GM21576 (cell line): ENCODE data around the gene ELL3.
"Not testable (repeated sequence)": the region's sequence is repeated elsewhere in the genome, so short reads cannot be mapped to it uniquely, and the experiment has no call there.

Experiments
- ATAC-seq: cut with Tn5 transposase; IDR thresholded peaks from one replicate; pipeline ENCODE4 v1.9.1; 2021; ENCODE audit warnings: mild to moderate bottlenecking, moderate library complexity; ENCODE audit not compliant: unreplicated experiment

ELL3 gene

GRCh38 chr15:43776718-43777266 is at the start of gene ELL3:
ELL3 (minus strand) TSS chr15:43776966; CDS start chr15:43776901, 65 bp downstream.
- peak; percentile 32 for ATAC-seq

- ATAC-seq = no peak
Observed at GRCh38 chr15:43826029-43826507, 49.3 kb upstream of the ELL3 start.

DNA sequence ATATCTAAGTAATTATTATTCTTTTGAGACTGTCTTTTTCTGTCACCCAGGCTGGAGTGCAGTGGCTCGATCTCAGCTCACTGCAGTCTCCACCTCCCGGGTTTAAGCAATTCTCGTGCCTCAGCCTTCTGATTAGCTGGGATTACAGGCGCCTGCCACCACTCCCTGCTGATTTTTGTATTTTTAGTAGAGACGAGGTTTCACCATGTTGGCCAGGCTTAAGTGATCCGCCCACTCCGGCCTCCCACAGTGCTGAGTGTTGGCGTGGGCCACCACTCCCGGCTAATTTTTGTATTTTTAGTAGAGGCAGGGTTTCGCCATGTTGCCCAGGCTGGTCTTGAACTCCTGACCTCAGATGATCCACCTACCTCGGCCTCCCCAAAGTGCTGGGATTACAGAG is 48.5 kb upstream of the ELL3 start:
- not testable (repeated sequence) for ATAC-seq

DNA sequence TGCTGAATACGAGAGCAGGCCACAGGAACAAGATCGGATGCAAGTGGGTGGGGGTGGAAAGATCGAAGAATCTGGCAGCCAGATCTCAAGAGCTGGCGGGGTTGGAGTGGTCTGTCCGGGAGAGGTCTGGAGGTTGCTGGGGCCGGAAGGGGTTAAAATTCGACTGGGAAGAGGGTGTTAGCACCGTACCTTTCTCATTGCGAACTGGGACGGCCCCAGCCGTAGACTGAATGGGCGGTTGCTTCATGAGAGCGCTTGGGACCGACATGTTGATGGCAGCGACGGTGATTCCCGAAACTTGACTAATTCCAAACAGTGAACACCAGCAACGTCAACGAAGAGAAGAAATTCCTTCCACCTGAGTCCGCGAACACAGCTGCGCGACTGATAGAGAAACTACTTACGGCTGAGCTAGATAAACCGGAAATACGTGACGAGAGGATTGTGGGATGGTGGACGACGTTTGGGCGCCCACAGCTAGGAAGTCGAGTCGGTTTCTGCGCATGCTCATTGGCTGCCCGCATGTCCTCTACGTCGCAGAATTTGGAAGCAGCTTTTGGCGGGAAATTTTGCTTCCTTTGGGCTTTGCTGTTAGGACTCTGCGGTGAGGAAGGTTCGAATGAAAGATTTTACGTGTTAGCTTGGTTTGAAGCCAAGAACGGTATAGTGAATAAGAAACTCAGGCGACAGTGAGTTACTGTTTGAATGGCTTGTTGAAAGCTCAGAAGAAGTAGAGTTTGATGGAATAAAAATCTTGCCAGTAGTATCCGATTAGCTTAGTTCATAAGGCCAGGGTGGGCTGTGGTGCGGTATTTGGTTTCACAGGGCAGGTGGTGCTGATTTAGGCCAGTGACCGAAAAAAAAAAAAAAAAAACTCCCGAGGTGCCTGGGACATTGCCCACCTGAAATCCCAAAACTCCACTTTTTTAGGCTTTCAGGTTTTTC is 47.8 kb upstream of the ELL3 start, which contains the start of gene MFAP1:
MFAP1 (minus strand) TSS at position 389 of the 945 bp plus-strand sequence; CDS start at position 268, 121 bp downstream.
- peak; percentile 67 for ATAC-seq

GRCh38 chr15:43821505-43821904 is 44.7 kb upstream of the ELL3 start:
- ATAC-seq = no peak

DNA sequence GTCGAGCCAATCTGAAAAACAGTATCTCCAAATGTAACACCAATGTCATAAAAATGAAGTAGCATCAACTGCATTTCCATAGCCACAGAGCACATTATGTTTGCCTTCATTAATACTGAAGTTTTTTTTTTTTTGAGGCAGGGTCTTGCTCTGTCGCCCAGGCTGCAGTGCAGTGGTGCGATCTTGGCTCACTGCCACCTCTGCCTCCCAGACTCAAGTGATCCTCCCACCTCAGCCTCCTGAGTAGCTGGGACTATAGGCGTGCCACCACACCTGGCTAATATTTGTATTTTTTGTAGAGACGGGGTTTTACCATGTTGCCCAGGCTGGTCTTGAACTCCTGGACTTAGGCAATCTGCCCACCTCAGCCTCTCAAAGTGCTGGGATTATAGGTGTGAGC is 38.3 kb upstream of the ELL3 start:
- ATAC-seq = not testable (repeated sequence)

GRCh38 chr15:43808960-43809678 is 32.4 kb upstream of the ELL3 start:
- peak; percentile 64 for ATAC-seq

DNA sequence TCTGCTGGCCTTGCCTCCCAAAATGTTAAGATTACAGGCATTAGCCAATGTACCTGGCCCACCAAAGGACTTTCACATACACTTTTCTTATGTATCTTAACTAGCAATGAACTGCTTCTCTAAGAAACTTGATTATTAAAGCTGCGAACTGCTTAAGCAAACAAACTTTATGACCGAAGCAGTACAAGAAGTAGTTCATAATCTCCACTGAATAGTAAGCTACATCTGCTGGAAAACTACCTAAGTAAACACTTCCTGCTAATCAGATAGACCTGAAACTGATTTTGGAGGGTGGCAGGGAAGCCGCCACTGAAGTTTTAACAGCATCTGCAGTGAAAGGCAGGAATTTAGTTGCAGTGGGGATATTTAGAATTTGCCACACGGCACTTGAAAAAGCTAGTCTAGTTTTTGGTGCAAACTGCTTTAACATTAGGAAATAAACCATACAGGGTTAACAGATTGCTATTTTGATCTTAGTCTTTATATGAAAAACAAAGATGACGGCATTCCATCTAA is 31.7 kb upstream of the ELL3 start:
- no peak for ATAC-seq

GRCh38 chr15:43802676-43803075 is 25.9 kb upstream of the ELL3 start:
- ATAC-seq = not testable (repeated sequence)

- peak; percentile 79 for ATAC-seq
Observed at GRCh38 chr15:43800286-43801141, 23.7 kb upstream of the ELL3 start, which contains the start of gene HYPK. HYPK (plus strand) TSS chr15:43800599; CDS start chr15:43800623, 24 bp downstream.

DNA sequence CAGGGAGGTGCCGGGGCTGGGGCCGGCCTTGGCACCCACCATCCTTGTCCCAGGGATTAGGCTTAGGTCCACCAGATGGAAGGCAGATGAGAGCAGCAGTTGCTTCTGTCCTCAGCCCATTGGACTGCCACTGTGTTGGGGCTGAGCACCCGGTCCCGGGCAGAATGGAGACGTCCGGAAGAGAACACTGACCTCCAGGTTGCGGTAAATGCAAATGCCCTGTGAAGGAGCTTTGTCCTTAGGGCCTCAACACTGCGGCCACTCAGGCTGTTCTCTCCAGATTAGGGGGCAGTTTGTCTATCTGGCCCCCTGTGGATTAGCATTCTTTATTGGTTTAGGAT is 23.1 kb upstream of the ELL3 start, which contains the start of gene SERINC4:
SERINC4 (minus strand) TSS at position 276 of the 341 bp plus-strand sequence; CDS start at position 42, 234 bp downstream.
- ATAC-seq = no peak

DNA sequence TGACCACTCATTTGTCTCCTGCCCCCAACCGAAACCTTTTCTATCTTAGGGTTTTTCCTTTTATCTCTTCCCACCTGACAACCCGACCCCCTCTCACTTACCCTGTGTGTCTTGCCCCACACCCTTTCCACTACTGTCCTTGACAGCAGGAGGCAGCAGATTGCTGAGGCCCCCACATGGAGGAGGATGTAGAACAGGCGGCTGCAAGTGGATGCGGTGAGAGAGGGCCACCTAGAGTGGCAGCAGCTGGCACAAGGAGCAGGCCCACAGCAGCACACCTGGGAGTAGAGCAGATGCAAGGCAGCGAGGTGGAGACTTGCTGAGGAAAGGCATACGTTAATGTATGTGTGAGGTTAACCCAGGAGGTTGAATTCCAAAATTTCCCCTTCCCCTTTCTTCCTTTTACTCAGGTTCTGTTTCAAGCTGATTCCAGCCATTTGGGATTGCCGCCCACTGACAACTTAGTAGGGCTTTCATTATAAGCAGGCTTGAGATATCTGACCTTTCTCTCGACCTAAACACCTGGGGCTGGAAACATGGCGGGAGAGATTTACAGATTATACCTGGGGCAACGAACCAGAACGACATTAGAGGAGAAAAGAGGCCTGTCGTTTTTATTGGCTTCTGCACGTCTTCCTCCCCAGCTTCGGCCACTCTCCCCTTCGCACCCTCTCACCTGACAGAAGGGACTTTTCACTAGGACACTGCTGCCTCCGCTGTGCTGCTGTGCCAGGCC is 22.6 kb upstream of the ELL3 start:
- no peak for ATAC-seq

DNA sequence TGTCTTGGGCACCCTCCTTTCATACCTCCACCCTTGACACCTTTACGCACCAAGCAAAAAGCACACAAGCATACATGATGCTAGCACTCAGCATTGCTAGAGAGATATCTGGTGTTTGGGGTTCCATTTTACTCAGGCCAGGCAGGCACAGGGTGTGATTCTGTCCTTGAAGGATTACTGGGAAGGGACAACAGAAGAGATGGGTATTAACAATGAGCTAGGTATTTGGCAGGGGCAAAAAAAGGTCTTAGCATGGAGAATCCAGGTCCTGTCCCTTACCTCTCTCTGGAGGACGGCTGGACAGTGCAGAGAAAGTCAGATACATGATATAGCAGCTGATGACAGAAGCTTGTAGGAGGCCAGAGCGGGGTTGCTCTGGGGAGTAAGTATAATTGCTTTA is 19.8 kb upstream of the ELL3 start:
- ATAC-seq = no peak

DNA sequence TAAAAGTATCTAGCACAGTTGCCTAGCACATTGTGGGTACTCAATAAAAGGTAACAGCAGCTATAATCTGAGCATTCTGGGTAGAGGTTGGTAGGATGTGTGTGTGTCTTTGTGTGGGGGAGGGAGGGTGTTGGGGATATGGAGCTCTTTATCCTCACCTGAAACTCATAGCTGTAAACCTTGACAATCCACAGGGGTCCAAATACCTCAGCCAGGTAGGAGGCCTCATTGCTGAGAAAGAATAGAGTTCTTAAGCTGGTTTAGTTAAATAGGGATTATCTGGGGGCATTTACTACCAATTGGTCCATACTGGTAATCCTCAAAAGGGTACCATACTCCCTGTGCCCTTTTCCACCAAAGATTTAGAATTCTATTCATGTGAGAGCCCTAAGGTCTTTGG is 19.2 kb upstream of the ELL3 start:
- ATAC-seq = no peak

- ATAC-seq = no peak
Observed at GRCh38 chr15:43795197-43795596, 18.4 kb upstream of the ELL3 start.

DNA sequence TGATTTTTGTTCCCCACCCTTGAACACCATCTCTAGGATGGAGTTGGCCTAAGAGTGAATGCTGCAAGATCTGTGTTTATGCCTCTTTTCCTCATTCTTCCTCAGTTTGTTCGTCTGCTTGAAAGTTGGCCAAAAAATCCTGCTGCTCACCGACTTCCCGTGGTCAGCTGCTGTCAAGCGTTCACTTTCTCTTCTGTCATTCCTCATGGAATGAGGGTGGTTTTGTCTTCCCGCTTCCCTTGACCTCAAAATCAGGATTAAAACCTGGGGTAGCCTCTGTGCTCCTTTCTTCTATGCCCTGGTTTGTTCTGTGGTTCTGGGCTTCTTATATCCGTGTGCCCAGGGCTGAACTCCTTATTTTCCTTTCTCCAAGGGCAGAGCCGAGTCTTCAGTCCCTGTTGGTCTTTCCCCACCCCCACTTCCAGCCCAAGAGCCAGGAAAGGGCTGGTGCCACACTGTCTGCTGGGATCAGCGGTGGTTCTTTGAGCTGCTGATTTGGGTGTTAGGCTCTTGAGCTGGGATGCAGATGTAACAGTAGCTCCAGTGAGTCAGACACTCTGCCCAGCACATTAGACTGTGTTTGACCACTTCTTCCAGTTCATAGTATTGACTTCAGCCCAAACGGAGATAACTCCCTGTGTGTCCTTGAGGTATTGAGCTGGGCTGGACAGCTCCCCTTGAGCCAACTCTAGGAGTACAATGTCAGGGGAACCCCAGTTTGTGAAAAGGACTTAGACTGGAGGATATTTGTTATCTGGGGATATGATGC is 17.7 kb upstream of the ELL3 start:
- no peak for ATAC-seq

- no peak for ATAC-seq
Observed at GRCh38 chr15:43793647-43794046, 16.9 kb upstream of the ELL3 start.

GRCh38 chr15:43792761-43793476 is 16.2 kb upstream of the ELL3 start:
- ATAC-seq = no peak
